HCEC 1CT (cell line): ENCODE results near the gene DMRTC1B.
"Not testable (repeated sequence)": the region's sequence is repeated elsewhere in the genome, so short reads cannot be mapped to it uniquely, and the experiment has no call there.

Experiments
- DNase-seq: peaks from one replicate; pipeline ENCODE4 v3.0.0-alpha.2; 2017

Gene DMRTC1B, protein sequence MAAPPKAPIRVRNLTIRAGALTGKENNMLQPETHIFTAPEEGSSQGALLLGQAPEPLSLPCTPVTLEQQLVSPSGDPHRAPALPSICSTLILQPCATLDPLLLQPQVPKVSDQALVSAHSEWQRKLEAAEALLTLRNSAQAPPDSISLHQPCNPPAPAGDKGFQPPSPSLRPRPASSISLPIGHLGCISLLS

GRCh38 chrX:72776653-72777466 lies at the start of gene DMRTC1B:
DMRTC1B (plus strand) TSS chrX:72776890; CDS start chrX:72845136, 68,246 bp downstream.
- not testable (repeated sequence) for DNase-seq

DNA sequence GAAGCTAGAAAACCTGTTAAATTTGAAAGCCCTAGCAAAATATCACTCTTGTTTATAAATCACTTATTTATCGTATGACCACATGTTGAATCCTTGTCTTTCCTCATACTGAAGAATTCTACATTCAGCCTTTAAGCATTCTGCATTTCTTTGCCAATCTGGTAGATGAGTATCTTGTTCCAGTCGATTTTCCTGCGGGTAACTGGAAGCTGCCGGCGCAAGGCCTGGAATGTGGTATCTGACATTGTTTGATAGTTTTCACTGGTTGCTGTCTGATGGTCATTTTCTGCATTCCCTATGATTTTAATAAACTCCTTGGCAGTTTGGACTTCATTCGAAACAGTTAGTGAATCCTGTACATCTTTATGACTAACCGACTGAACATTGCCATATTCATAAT lies 48.8 kb upstream of the DMRTC1B start:
- DNase-seq, result no peak

- not testable (repeated sequence) for DNase-seq
Measured at GRCh38 chrX:72733636-72734035, 43.1 kb upstream of the DMRTC1B start.

GRCh38 chrX:72735561-72735960 lies 41.1 kb upstream of the DMRTC1B start:
- peak; percentile 3 for DNase-seq

GRCh38 chrX:72745546-72745945 lies 31.1 kb upstream of the DMRTC1B start:
- DNase-seq, result not testable (repeated sequence)

DNA sequence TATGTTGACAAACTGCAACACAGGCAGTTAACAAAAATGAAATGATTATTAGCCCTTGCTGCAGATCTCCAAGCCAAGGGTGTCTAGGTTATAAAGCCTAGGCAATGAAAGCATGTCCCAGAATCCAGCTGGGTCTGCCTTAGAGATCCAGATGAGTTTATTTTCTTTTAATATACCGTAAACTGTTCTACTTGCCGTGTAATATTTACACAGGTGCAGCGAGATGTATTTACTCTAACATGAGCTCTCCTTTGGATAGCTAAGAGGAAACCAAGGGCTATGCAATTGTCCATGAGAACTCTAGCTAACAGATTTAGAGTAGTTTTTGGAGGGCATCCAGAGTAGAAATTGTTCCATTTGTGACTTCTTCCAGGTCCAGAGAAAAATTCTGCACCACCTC lies 28.1 kb upstream of the DMRTC1B start:
- not testable (repeated sequence) for DNase-seq

GRCh38 chrX:72760454-72760853 lies 16.2 kb upstream of the DMRTC1B start:
- DNase-seq, result not testable (repeated sequence)

DNA sequence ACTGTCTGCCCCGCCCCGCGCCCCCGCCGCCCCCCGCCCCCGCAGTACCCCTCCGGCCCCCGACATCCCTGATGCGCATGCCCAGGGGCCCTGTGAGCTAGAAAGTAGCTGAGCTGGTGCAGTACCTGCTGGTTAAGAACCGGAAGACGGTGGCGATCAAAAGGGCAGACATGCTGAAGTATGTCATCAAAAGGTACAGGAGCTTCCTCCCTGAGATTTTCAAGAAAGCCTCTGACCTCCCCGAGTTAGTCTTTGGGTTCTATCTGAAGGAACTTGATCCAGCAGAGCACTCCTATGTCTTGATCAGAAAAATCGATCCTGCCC lies 739 bp downstream of the DMRTC1B start:
- not testable (repeated sequence) for DNase-seq

DNA sequence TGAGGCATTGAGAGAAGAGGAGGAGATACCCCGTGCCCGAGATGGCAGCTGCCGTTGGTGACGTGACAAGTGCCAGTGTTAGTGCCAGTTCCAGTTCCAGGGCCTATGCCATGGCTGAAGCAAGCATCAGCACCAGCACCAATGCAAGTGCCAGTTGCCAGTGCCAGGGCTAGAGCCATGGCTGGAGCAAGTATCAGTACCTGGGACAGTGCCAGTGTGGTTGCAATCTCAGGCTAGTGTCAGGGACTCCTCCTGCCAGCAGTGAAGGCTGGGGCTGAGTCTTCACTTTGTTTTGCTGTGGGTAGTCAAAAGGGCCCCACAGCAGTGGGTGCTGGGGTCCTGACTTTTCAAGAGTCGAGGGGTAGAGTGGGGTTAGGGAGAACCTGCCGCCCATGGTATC lies 1.5 kb downstream of the DMRTC1B start:
- DNase-seq, result not testable (repeated sequence)

GRCh38 chrX:72782560-72782959 lies 5.9 kb downstream of the DMRTC1B start, which contains the start of gene FAM236B:
FAM236B (minus strand) TSS chrX:72782660; CDS start chrX:72782560, 100 bp downstream.
- DNase-seq, result not testable (repeated sequence)

DNA sequence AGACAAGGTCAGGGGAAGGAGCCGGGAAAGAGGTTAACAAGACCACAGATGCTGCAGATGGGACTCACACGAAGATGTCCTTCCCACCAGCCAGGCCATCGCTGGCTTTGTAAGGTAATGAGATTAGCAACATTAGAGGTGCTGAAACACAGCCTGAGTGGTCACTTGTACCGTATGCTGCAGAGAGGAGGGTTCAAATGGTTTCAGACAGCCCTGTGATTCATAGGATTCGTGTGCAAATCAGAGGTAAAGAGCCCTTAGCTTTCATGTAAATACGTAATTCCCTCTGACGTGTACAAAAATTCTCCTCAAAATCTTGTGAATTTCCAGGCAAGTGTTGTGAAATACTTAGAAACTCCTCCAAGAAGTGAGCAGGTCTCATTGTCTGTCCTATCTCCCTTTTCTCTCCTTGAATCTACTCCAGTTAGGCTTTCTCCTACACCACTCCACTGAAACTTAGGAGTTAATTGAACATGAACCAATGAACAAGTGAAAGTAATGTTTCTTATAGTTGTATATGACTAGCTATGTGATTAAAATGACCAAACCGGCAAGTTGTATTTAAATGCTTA lies 6.8 kb downstream of the DMRTC1B start:
- DNase-seq, result not testable (repeated sequence)

DNA sequence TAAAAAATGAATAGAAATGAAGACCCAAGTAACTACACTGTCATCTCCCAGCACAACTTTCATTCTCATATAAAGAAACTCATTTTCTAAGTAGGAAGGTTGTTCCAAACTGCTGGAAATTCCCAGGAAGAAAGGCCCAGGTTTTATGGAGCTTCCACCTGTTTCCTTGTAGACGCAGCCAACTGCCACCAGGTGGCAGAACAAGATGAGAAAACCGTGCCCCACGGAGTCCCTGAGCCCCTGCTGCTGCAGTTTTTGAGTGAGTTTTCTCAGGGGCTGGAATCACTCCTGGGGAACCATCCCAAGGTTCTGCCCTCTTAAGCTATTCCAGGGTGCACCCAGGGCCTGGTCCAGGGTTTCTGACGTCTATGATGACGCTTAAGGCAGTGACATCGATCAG lies 7.3 kb downstream of the DMRTC1B start:
- DNase-seq, result not testable (repeated sequence)

- DNase-seq, result not testable (repeated sequence)
Measured at GRCh38 chrX:72788142-72788541, 11.5 kb downstream of the DMRTC1B start.

DNA sequence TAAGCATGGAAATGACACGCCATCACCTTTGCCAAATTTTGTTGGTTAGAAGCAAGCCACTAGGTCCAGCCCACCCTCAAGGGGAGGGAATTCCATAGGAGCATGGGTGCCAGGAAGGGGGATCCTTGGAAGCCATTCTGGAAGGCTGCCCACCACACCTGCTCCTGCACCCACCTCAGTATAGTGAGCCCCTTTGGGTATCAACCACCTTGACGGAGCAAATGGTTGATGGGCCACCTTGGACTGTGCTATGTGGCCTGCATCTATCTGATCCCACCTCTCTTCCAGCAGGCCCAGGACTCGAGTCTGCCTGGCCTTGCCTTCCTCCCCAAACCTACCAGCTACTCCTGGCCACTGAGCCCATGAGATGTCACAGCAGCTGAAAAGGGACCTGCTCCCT lies 13.7 kb downstream of the DMRTC1B start:
- not testable (repeated sequence) for DNase-seq

DNA sequence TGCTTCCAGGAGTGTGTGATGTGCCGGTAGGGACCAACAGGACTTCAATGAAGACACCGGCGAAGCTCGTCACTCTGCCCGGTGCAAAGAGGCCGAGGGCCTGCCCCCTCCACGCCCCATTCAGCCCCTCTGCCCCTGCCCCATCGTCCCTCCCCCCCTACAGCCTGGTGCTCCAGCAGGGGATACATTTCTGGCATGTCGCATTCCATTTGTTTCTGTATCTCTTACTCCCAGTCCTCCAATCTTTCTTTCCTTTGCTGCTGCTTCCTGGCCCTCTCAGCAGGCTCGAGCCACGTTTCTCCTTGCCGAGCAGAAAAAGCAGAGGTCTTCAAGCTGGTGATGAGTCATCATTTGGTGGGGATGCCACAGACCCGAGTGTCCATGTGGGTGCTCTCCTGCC lies 31.4 kb downstream of the DMRTC1B start, which contains the start of gene FAM236D:
Gene FAM236D, minus strand, starts transcription at position 101 of the 400 bp plus-strand sequence. Its CDS starts 100 bp downstream, at position 1.
- DNase-seq, result not testable (repeated sequence)

GRCh38 chrX:72830701-72831100 lies 54.0 kb downstream of the DMRTC1B start:
- not testable (repeated sequence) for DNase-seq

DNA sequence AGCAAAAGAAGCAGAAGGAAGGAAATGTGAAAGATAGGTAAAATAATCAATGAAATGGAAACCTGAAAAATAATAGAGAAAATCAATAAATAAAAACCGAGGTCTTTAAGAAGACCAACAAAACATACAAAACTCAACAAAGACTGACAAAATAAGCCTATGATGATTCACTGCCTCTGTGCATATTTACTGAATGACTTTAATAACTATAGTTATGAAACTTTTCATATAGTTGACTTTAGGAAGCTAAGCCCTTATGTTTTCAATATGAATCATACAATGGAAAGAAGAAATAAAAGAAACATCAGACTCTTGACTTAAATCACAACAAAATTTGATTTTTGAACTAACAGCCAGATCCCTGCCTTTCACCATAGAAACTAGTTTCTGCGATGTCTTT lies 60.8 kb downstream of the DMRTC1B start:
- not testable (repeated sequence) for DNase-seq

DNA sequence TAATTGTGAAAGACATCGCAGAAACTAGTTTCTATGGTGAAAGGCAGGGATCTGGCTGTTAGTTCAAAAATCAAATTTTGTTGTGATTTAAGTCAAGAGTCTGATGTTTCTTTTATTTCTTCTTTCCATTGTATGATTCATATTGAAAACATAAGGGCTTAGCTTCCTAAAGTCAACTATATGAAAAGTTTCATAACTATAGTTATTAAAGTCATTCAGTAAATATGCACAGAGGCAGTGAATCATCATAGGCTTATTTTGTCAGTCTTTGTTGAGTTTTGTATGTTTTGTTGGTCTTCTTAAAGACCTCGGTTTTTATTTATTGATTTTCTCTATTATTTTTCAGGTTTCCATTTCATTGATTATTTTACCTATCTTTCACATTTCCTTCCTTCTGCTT lies 106.2 kb downstream of the DMRTC1B start:
- not testable (repeated sequence) for DNase-seq

DNA sequence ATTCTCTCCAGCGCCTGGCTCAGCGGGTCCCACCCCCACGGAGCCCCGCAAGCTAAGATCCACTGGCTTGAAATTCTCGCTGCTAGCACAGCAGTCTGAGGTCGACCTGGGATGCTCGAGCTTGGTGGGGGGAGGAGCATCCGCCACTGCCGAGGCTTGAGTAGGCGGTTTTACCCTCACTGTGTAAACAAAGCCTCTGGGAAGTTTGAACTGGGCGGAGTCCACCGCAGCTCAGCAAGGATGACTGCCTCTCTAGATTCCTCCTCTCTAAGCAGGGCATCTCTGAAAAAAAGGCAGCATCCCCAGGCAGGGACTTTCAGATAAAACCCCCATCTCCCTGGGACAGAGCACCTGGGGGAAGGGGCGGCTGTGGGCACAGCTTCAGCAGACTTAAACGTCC lies 113.0 kb downstream of the DMRTC1B start:
- DNase-seq, result not testable (repeated sequence)
